Transverse colon (tissue), 4 donors: ENCODE data around the gene RMI2.

Source experiments
- EP300 ChIP-seq: sonication (generic); formaldehyde crosslinking; IDR thresholded peaks from one replicate; pipeline ENCODE4 v1.6.1; 2017; ENCODE audit warnings: antibody characterized with exemption, low read depth
- POLR2A ChIP-seq: fragments of 450-650 bp; IDR thresholded peaks from one replicate; pipeline ENCODE4 v1.6.1; 2016; ENCODE audit warnings: antibody characterized with exemption, mild to moderate bottlenecking, moderate library complexity
- POLR2AphosphoS5 ChIP-seq, 3 donors: sonication (generic); formaldehyde crosslinking; IDR thresholded peaks; one replicate each; pipeline ENCODE4 v1.6.1; 2016; ENCODE audit warnings: antibody characterized with exemption in 3 of 3
- TF ChIP-seq, protein P1 (sequence below), 5 experiments: fragments of 200-600 bp in 3 of 5; fragments of 450-650 bp in 2 of 5; sonication (generic) in 3 of 5; IDR thresholded peaks; 1 replicate in 2 of 5; 2 replicates in 3 of 5; pipeline ENCODE4 v1.5.1; 2016 to 2017; ENCODE audit warnings: antibody characterized with exemption in 5 of 5, inconsistent platforms in 3 of 5, mild to moderate bottlenecking in 2 of 5, moderate library complexity in 1 of 5

DNA sequence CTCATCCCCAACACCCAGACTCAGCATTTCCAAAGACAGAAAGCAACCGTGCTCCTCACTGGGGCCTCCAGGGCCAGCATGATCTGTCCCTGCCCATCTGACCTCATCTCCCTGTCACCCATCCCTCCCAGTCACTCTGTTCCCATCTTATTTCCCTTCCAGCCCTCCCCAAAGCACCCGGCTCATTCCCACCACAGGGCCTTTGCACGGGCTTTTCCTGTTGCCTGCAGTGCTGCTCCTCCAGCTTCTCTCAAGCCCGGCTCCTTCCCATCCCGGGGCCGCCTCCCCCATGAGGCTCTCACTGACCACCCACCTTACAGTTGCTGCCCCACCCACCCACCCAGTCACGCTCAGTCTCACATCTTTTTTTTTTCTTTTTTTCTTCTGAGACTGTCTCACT lies 54.8 kb downstream of the RMI2 start:
- TF ChIP-seq, protein P1, sequence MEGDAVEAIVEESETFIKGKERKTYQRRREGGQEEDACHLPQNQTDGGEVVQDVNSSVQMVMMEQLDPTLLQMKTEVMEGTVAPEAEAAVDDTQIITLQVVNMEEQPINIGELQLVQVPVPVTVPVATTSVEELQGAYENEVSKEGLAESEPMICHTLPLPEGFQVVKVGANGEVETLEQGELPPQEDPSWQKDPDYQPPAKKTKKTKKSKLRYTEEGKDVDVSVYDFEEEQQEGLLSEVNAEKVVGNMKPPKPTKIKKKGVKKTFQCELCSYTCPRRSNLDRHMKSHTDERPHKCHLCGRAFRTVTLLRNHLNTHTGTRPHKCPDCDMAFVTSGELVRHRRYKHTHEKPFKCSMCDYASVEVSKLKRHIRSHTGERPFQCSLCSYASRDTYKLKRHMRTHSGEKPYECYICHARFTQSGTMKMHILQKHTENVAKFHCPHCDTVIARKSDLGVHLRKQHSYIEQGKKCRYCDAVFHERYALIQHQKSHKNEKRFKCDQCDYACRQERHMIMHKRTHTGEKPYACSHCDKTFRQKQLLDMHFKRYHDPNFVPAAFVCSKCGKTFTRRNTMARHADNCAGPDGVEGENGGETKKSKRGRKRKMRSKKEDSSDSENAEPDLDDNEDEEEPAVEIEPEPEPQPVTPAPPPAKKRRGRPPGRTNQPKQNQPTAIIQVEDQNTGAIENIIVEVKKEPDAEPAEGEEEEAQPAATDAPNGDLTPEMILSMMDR (IDR thresholded peaks at IDR 0.05) = no peak
- TF ChIP-seq EP300 (no peak), POLR2A (no peak), POLR2AphosphoS5 (IDR thresholded peaks at IDR 0.05) (no peak)
